ENCODE results near the gene ACTG1. TPM values are rescaled to one million over a fixed set of nuclear protein-coding genes. Genes with fewer than 3 reads are reported as not detected.

Gene ACTG1
- total RNA-seq, 1 donor from 2014 or later = 2,441 TPM

- intact Hi-C loops (cut with DNase I) = no loop called here
- DNase-seq (ENCODE audit: extremely low spot score in 2 of 2) = no peak
- TF ChIP-seq POLR2AphosphoS5 (IDR thresholded peaks at IDR 0.05; ENCODE audit: insufficient read depth in 1 of 2, low read depth in 1 of 2) (no peak), POLR2A (IDR thresholded peaks at IDR 0.05) (no peak)
- TF ChIP-seq, protein P1, sequence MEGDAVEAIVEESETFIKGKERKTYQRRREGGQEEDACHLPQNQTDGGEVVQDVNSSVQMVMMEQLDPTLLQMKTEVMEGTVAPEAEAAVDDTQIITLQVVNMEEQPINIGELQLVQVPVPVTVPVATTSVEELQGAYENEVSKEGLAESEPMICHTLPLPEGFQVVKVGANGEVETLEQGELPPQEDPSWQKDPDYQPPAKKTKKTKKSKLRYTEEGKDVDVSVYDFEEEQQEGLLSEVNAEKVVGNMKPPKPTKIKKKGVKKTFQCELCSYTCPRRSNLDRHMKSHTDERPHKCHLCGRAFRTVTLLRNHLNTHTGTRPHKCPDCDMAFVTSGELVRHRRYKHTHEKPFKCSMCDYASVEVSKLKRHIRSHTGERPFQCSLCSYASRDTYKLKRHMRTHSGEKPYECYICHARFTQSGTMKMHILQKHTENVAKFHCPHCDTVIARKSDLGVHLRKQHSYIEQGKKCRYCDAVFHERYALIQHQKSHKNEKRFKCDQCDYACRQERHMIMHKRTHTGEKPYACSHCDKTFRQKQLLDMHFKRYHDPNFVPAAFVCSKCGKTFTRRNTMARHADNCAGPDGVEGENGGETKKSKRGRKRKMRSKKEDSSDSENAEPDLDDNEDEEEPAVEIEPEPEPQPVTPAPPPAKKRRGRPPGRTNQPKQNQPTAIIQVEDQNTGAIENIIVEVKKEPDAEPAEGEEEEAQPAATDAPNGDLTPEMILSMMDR (IDR thresholded peaks at IDR 0.05) = no peak
- Histone ChIP-seq H3K9me3 (no peaks in the 10 kb centered on the region), H3K27ac (no peak overlapping the region), H3K36me3 (peaks cover 0 to 81% of the 10 kb centered on the region in 2 donors), H3K27me3 (no peaks in the 10 kb centered on the region), H3K4me1 (no peaks in the 10 kb centered on the region), H3K4me3 (no peak overlapping the region)
Observed at GRCh38 chr17:81545160-81545949, 32.8 kb upstream of the ACTG1 start.

- Histone ChIP-seq H3K4me1 (no peaks in the 10 kb centered on the region), H3K9me3 (no peaks in the 10 kb centered on the region), H3K27me3 (no peaks in the 10 kb centered on the region), H3K36me3 (peaks cover 0 to 82% of the 10 kb centered on the region in 2 donors), H3K27ac (no peak overlapping the region), H3K4me3 (no peak overlapping the region)
- intact Hi-C loops (cut with DNase I) = no loop called here
- no peak for DNase-seq (ENCODE audit: extremely low spot score in 2 of 2)
- TF ChIP-seq POLR2AphosphoS5 (IDR thresholded peaks at IDR 0.05; ENCODE audit: insufficient read depth in 1 of 2, low read depth in 1 of 2) = no peak
- TF ChIP-seq, protein P1 (IDR thresholded peaks at IDR 0.05) = no peak
- TF ChIP-seq POLR2A (IDR thresholded peaks at IDR 0.05) = no peak
Observed at GRCh38 chr17:81544281-81544974, 31.8 kb upstream of the ACTG1 start.

DNA sequence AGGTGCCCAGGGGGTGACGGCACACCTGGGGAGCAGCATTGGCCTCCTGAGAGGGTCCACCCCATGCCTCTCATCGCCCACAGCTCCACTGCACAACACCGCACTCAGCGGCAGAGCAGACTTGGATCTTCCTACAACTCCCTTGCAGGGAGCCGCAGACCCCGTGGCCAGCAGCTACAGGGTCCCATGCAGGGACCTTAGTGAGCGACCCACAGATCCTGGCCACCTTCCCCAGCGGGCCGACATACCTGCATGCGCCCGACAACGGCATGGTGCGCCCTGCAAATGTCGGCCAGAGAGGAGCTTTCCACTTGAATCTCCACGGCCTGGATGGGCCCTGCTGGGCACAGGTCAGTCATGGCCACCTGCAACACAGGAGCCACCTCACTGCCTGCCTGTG, 31.2 kb upstream of the ACTG1 start:
- Histone ChIP-seq H3K36me3 (peaks cover 0 to 81% of the 10 kb centered on the region in 2 donors), H3K4me1 (no peaks in the 10 kb centered on the region), H3K27ac (no peak overlapping the region), H3K4me3 (no peak overlapping the region), H3K9me3 (no peaks in the 10 kb centered on the region), H3K27me3 (no peaks in the 10 kb centered on the region)
- intact Hi-C loops (cut with DNase I) = no loop called here
- no peak for DNase-seq (ENCODE audit: extremely low spot score in 2 of 2)
- TF ChIP-seq, protein P1 (IDR thresholded peaks at IDR 0.05) = no peak

DNA sequence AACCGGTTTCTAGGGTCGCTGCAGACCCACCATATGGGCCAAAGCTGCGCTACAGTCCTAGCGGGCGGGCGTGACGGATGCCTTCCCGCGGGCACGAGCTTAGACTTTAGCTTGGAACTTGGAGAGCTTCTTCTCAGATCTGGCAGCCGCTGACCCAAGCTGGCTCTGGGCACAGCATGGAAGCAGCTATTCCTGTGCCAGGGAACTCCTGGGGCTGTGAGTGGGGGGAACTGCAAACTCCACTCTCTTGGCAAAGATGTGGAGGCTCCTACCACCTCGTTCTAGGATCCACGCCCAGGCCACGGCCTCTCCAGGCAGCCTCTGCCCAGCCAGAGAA, 30.7 kb upstream of the ACTG1 start:
- no peak overlapping the region for H3K4me3 ChIP-seq
- H3K4me1 ChIP-seq = no peaks in the 10 kb centered on the region
- no peaks in the 10 kb centered on the region for H3K27me3 ChIP-seq
- no peak overlapping the region for H3K27ac ChIP-seq
- intact Hi-C loops (cut with DNase I) = no loop called here
- no peak for DNase-seq (ENCODE audit: extremely low spot score in 2 of 2)
- peaks cover 0 to 78% of the 10 kb centered on the region in 2 donors for H3K36me3 ChIP-seq
- TF ChIP-seq POLR2A (IDR thresholded peaks at IDR 0.05) (no peak), POLR2AphosphoS5 (IDR thresholded peaks at IDR 0.05; ENCODE audit: insufficient read depth in 1 of 2, low read depth in 1 of 2) (no peak)
- TF ChIP-seq, protein P1 (IDR thresholded peaks at IDR 0.05) = no peak
- no peaks in the 10 kb centered on the region for H3K9me3 ChIP-seq

Measured in vagina (tissue), 2 donors.